Activated T-cell treated with anti-CD3 and anti-CD28 coated beads, Interleukin-2, amount 50 U/mL, for 48 hours (primary cell): ENCODE data around the gene SHANK3.
"Not testable (repeated sequence)": the region's sequence is repeated elsewhere in the genome, so short reads cannot be mapped to it uniquely, and the experiment has no call there.

Experiments used
- DNase-seq, 2 experiments: peaks; one replicate each; pipeline ENCODE4 v3.0.0-alpha.2; 2020

Gene SHANK3

GRCh38 chr22:50654664-50655063 lies 18.0 kb upstream of the SHANK3 start:
- DNase-seq: not testable (repeated sequence)

GRCh38 chr22:50656122-50657070 lies 16.2 kb upstream of the SHANK3 start:
- DNase-seq: no peak

DNA sequence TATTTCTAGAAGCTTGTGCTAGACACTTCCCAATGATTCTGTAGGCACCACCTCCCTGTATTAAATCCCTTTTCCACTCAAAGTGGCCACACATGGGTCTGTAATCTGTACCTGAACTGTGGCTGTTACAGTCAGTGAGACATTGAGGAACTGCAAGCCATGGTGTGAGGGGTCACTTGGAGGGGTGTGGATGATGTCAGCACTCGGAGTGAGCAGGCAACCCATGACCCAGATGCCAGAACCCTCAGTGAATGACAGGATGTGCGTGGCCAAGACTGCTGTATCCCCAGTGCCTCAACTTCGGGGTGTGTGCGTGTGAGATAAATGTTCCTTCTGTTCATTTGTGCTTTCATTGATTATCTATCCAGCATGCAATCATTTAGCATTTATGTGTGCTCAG lies 14.7 kb upstream of the SHANK3 start:
- no peak for DNase-seq

GRCh38 chr22:50659711-50660110 lies 12.9 kb upstream of the SHANK3 start:
- DNase-seq: not testable (repeated sequence)

- DNase-seq: no peak
Measured at GRCh38 chr22:50660306-50660705, 12.3 kb upstream of the SHANK3 start.

GRCh38 chr22:50665212-50665611 lies 7.4 kb upstream of the SHANK3 start:
- DNase-seq: no peak

DNA sequence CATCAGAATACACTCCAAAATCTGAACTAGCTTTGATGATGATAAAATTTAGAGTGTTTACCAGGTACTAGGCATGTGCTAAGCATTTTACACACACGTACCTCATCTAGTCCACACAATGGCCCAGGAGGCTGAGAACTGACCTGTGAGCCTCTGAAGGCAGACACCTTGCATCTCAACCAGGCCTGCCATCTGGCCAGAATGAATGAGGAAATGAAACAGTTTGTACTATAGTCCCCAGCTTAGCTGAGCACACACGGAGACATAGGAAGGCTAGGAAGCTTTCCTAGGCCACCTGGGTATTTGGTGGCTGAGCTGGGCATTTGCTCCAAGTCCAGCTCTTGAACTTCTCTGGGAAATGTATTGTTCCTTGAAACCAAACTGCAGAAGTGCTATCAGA lies 6.9 kb upstream of the SHANK3 start:
- no peak for DNase-seq

GRCh38 chr22:50670513-50670912 lies 2.1 kb upstream of the SHANK3 start:
- DNase-seq: no peak

- DNase-seq: no peak
Measured at GRCh38 chr22:50670914-50671538, 1.6 kb upstream of the SHANK3 start.

DNA sequence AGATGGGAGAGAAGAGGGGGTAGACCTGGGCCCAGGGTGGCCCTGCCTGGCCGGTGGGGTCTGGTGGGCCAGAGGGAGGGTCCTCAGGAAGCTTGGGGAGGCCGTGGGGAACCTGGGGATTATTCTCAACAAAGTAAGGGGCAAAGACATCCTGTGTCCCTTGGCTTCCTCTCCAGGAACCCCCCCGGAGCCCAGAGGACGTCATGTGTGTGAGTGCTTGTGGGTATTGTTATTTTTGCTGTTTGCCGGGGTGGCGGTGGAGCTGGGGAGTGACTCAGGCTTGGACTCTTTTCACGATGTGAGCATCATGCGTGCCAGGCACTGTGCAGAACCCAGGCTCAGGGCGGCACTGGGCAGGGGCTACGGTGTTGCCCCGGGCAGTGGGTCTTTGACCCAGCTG lies 982 bp upstream of the SHANK3 start:
- no peak for DNase-seq

GRCh38 chr22:50672041-50672440 lies 582 bp upstream of the SHANK3 start:
- no peak for DNase-seq

- DNase-seq: no peak
Measured at GRCh38 chr22:50673231-50674129, 857 bp downstream of the SHANK3 start.

DNA sequence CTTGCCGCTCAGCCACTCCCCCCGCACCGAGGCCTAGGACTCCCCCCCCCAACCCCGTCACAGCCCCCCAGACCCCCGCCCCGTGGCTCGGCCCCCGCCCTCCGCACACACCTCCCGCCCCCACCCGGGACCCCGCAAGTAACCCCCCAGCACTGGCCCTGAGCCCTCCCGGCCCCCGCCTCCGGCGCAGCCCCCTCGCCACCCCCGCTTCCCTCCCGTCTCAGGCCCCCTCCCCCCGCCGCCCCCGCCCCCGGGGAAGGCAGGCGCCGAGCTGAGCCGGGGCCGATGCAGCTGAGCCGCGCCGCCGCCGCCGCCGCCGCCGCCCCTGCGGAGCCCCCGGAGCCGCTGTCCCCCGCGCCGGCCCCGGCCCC lies 1.5 kb downstream of the SHANK3 start:
- DNase-seq: no peak

GRCh38 chr22:50674606-50675552 lies 2.3 kb downstream of the SHANK3 start:
- DNase-seq: peak; percentile 33 to 35

DNA sequence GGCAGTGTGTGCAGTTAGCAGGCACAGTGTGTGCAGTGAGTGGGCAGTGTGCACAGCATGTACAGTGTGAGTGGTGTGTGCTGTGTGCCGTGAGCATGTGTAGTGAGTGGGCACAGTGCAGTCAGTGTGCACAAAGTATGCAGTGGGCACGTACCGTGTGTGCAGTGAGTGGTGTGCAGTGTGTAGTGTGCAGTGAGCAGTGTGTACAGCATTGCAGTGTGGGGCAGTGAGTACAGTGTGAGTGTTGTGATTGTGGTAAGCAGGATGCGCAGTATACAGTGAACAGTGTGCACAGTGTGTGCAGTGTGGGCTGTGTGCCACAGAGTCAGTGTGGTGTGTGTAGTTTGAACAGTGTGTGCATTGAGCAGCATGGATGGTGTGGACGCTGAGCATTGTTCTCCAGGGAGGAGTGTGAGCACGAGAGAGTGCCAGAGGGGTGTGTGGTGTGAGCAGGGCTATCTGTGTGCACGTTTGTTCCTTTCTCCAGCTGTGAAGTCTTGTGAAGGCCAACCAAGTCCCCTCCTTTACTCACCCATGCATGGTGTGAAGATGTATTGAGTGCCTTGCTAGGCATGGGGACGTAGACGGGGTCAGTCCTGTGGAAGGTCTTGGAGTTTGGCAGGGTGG lies 3.0 kb downstream of the SHANK3 start:
- DNase-seq: no peak

DNA sequence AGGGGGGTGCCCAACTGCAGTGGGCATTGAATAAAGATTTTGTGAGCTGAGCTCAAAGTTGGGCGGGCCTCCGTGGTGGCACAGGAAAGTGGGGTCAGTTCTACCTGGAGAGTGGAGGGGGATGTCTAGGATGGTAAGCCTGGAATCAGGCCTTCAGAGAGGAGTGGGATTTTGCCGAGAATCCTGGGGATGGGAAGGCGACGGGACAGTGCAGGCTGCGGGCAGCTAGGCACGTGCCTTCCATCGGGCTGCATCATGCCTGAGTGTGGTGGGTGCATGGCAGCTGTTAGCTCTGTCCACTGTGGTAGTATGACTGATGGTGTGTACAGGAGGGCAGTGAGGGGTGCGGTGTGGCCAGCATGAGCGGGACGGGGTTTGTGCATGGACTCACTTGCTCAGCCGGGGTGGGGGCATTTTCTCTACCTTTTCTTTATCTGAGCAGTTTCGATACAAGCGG lies 3.6 kb downstream of the SHANK3 start:
- DNase-seq: no peak

DNA sequence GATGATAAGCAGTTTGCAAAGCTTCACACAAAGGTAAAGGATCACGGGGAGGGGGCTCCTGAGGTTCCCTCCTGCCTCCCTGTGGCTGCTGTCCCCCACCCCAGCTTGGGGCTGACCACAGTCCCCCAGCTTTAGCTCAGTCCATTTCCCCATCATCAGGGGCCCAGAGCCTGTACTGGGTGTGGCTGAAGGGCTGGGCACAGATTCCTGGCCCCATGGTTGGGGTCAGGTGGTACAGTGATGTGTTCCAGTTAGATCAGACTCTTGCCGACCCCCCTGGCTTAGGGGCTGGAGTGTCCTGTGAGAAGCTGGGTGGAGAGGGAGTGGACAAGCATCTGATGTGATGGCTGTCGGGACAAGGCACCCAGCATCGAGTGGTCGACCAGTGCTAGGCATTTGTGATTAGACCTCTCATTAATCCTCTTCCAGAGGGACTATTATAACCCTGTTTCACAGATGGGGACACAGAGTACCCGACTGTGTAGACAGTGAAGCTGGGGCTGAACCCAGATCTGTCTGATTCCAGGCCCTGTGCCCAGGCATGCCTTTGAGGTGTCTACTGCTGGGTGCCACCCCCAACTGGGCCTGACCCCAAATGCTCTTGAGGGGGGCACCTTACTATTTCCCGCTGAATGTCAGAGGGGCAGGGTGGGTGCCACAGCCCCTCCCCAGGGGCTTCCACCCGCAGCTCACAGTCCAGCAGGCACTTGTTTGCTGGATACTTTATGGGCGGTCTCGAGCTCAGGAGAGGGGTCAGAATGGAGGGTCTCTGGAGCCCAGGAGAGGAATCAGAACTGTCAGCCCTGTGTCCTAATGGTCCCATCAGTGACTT lies 4.3 kb downstream of the SHANK3 start:
- no peak for DNase-seq

GRCh38 chr22:50677493-50678217 lies 5.0 kb downstream of the SHANK3 start:
- no peak for DNase-seq

GRCh38 chr22:50678218-50678650 lies 5.6 kb downstream of the SHANK3 start:
- no peak for DNase-seq
